GM19193 (cell line): ENCODE results near the gene ZBTB8B.

Experiments
- POLR2A ChIP-seq: IDR thresholded peaks from 4 replicates; pipeline ENCODE4 v1.6.1; 2011; ENCODE audit not compliant: insufficient read depth, insufficient read length; ENCODE audit errors: extremely low read depth

ZBTB8B gene

DNA sequence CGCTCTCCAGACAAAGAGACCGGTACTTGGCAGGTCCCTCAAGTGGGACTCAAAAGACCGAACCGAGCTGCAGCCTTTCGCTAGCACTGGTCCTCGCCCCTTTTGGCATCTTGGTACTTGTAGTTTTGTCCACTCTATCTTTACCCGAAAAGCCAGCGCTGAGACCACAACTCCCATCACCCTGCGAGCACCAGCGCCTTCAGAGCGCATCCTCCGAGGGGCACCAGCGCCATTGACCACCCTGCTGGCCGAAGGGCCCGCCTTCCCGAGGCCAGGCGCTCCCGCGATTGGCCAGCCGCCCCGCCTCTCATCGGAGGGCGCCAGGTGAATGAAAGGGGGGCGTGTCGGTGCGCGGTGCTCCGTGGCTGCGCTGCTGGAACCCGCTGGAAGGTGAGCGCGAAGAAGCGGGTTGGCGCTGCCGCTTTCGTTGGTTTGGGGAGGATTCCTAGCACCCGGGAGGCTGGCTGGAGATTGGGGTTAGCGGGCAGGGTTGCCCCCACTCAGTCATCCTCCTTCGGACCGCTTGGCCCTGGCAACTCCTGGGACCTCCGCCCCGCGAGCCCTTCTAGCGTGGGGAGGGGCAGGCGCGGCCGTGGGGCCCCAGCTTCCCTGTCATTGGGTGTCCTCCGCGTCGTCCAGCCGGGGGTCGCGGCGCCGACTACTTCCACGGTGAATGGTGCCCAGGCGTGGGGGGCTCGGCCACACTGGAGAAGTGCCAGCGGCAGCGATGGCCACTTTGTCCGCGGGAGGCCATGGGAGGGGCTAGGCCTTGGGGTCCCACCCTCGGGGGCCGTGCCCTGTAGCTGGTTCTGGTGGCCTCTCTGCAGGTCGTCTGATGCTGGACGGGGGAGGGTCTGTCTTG lies at the start of gene ZBTB8B:
TSS of gene ZBTB8B (plus strand) at position 357 of the 862 bp plus-strand sequence. CDS start 5,553 bp downstream, outside the sequence.
- no peak for TF ChIP-seq POLR2A

DNA sequence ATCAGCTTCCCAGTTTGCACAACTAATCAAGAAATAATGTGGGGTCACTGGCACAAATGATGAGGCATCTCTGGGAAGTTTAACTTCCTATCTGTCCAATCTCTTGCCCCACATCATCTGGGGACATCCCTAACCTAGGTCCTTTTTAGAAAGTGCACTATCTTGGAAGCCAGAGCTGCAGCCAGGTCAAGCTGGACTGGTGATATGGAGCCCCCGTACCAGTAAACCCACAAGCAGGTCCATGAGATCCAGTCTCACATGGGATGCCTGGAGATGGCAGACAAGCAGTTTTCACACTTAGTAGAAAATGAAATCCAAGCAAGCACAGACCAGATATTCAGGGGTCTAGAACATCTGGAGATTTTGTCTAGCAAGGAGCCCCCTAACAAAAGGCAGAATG lies 43.1 kb upstream of the ZBTB8B start:
- TF ChIP-seq POLR2A, result no peak

DNA sequence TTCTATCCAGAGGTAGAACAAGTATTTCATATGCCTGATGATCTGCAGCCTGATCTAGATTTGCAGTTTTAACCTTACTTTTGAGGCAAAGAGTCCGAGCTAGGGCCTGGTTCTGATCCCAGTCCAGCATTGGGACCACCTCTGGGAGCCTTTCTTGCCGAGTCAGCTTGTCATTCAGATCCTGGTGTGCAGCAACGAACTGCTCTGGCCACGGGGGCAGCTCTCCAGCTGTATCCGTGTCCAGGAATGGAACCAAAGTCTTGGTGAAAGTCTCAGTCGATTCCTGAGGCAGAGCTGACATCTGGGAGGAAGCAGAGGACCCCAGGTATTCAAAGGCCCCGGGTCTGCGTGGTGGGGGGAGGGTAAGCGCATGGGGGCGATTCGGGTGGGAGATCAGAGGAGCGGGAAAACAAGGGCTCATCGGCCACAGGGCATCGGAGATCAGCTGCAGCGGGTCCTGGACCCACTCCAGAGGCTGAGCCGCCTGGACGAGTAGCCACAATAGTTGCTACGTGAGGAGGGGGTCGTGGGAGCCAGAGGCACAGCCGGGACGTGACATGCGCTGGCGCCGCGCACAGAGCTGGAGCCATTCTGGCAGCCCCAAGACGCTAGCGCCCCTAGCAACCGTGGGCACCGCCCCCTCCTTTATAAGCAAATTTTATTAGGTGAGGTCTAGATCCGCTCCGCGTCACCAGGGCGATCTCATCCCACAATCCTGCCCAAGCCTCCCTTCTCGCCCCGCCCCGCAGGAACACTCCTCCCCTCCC lies 38.2 kb upstream of the ZBTB8B start:
- no peak for TF ChIP-seq POLR2A

DNA sequence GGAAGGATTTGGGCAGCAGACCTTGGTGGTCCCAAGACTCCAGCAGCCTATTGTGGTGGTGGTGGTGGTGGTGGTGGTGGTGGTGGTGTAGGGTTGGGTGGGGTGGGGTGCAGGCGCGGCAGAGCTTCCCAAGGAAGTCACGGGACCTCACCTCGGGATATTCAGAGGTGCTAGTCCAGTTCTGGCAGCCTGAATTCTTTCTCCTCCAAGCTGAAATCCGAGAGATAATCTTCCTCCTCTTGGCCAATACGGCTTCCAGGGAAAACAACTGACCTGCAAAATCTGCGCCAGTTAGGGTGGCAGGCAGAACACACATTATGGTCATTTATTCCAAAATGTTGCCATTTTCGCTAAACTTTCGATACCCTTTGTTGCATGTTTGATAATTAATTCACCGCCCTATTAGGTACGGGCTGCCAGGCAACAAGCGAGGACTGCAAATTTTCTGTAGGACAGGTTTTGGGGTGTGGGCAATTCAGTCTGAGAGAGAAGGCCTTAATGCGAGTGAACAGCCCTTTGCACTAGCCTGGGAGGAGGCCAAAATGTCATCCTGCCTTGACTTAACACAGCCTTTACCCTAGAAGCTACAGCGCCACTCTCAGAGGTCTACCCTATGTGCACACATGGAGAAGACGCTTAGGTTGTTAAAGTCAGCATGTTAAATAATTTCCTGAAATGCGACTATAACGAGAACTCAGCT lies 37.5 kb upstream of the ZBTB8B start:
- no peak for TF ChIP-seq POLR2A

DNA sequence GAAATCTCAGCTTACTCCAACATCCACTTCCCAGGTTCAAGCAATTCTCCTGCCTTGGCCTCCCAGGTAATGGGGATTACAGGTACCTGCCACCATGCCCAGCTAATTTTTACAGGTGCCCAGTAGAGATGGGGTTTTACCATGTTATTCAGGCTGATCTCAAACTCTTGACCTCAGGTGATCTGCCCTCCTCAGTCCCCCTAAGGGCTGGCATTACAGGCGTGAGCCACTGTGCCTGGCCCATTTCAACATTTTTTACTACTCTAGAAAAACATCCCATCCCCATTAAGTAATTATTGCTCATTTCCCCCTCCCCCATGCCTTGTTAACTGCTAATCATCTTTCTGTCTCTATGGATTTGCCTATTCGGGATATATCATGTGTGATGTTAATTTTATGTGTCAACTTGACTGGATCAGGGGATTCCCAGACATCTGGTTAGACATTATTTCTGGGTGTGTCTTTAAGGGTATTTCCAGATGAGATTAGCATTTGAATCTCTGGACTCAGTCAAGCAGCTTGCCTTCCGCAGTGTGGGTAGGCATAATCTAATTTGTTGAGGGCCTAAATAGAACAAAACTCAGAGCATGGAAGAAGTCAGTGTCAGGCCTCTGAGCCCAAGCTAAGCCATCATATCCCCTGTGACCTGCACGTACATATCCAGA lies 33.0 kb upstream of the ZBTB8B start:
- TF ChIP-seq POLR2A, result no peak

DNA sequence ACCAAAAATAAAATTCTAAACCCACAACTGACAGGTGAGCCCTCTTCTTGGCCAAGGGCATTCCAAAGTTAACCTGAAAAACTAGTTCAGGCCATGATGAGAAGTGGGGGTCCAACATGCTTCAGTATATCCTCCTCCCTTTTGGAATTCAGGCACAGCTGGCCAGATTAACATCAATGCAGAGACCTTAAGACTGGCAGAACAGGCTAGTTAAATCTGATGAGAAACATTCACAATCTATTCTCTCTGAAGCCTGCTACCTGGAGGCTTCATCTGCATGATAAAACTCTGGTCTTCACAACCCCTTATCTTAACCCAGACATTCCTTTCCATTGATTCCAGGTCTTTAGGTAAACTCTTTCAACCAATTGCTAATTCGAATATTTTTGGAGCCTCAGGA lies 26.7 kb upstream of the ZBTB8B start:
- no peak for TF ChIP-seq POLR2A

DNA sequence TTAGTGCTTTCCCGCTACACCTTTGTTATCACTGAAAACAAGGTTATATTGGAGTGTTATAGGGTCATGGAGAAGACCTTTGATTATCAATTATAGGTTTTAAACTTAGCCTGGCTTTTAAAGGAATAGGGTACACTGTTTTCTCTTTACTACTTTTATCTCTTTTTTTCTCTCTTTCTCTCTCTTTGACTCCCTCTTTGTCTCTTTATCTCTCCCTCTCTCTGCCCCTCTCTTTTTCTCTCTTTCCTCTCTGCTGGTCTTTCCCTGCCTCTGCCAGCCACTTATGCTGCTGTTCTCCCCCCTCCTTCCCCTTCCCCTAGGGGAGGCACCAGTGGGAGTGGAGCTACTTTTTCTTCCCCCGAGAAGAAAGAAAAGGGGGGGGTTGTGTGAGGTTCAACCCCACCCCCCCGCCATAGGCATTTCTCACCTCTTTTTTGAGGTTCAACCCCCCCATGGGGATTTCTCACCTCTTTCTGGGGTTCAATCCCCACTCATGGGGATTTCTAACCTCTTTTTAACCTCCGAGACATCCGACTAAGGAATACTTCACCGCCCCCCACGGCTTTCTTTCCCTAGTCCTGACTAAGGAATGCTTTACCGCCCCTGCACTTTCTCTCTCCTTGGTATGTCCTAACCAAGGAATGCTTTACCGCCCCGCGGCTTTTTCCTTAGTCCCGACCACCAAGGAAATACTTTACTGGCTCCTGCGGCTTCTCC lies 17.2 kb upstream of the ZBTB8B start:
- no peak for TF ChIP-seq POLR2A

DNA sequence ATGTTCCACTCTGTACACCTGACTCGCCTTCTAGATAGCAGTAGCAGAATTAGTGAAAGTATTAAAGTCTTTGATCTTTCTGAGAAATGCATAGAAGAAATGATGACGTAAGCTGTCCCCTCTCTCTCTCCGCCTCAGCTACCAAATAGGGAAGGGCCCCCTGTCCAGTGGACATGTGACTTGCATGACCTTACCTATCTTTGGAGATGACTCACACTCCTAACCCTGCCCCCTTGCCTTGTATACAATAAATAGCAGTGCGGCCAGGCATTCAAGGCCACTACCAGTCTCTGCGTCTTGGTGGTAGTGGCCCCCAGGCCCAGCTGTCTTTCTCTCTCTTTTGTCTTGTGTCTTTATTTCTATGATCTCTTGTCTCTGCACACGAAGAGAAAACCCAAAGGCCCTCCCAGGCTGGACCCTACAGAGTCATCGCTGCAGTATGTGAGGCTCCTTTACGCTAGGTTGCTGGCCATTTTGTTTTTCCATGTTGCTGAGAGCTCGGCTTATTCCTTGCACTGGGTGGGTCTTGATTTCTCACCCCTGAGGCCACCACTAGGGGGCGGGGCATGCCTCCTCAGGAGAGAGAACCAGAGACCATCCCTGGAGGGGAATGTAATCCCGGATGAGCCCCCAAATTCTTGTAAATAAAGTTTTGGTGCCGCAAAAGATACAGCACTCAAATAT lies 16.0 kb upstream of the ZBTB8B start:
- no peak for TF ChIP-seq POLR2A

DNA sequence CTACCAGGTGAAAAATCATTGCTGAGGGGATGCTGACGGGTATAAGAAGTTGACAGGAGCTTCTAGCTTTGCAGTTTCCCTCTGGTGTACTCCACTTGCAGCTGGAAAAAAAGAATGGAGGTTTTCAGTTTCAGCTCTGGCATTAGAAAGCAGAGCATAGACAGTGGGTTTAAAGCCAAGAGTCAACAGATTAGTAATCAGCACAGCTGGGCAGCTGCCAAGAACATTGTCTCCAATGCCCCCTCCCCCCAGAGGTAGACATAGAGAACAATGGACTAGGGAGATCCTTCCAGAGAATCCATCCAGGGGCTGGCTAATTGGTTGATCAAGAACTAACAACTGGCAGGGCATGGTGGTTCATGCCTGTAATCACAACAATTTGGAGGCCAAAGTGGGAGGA lies 10.1 kb upstream of the ZBTB8B start:
- TF ChIP-seq POLR2A, result no peak

DNA sequence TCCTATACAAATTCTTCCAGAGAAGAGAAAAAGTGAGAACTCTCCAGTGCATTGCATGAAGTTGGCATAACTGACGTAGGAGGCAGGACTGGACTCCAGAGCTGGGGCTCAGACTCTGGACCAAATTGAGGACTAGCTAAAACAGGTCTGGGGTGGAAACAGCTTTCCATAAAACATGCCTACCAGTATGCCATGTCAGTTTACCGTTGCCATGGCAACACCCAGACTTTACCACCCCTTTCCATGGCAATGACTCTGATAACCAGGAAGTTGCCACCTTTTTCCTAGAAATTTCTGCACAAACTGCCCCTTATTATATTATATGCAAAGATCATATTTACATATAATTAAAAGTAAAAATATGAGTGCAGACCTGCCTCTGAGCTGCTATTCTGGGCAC lies 8.9 kb upstream of the ZBTB8B start:
- no peak for TF ChIP-seq POLR2A

DNA sequence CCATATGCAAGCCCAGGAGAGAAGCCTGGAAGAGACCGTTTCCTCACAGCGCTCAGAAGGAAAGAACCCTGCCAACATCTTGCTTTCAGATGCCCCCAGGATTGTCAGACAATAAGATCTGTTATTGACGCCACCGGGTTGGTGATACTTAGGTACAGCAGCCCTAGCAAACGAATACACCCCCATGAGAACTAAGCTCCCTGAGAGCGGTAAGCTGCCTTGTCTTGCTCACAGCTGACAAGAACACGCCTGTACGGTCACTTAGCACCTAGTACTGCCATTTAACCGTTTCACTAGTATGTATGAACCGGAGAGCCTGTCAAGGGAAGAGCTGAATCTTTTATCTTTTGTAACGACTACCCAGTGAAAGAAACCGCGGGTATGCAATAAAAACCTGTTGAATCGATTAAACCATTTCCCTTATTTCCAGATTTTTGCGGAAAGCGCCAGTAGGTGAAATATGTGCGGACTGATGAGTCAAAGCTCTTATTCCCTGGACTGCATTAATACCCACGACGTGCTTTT lies 619 bp upstream of the ZBTB8B start:
- no peak for TF ChIP-seq POLR2A

DNA sequence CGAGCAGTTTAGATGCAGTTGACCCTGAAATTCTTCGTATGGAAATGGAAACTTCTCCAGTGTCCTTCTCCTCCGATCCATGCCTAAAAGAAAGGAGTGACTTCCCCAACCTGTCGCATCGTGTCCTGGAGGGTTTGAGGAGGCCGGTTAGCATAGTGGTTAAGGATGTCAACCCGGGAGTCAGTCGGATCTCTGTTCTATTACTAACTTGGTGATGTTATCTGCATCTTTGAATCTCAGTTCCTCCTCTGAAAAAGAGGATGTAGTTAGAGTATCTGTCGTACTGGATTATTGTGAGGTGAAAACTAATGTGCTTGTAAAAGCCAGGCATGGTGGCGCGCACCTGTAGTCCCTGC lies 684 bp downstream of the ZBTB8B start:
- TF ChIP-seq POLR2A, result no peak

DNA sequence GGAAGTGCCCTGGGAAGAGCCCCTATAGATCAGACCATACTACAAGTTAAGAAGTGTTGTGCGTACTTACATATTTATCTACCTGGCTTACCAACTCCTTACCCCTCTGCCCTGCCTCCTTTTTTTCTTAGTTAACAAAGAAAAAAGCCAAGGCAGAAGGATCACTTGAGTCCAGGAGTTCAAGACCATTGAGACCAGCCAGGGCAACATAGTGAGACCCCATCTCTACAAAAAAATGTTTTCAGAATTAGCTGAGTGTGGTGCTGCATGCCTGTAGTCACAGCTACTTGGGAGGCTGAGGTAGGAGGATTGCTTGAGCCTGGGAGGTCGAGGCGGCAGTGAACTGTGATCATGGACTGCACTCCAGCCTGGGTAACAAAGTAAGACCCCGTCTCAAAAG lies 1.9 kb downstream of the ZBTB8B start:
- TF ChIP-seq POLR2A, result no peak

DNA sequence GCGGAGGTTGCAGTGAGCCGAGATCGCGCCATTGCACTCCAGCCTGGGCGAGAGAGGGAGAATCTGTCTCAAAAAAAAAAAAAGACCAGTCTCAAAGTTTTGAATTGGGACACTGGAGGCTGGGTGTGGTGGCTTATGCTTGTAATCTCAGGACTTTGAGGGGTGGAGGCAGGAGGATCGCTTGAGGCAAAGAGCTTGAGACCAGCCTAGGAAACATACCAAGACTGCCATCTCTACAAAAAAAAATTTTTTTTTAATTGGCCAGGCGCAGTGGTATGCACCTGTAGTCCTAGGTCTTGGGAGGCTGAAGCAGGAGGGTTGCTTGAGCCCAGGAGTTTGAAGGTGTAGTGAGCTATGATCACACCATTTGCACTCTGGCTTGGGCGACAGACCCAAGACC lies 3.9 kb downstream of the ZBTB8B start:
- no peak for TF ChIP-seq POLR2A

DNA sequence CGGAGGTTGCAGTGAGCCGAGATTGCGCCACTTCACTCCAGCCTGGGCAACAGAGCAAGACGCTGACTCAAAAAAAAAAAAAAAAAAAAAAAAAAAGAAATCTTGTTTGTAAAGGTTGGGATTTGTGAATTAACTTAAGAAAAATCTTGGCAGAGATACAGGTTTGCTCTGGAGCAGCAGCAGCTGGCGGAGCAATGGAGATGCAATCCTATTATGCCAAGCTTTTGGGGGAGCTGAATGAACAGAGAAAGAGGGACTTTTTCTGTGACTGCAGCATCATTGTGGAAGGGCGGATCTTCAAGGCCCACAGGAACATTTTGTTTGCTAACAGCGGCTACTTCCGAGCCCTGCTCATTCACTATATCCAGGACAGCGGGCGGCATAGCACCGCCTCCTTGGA lies 5.6 kb downstream of the ZBTB8B start:
- TF ChIP-seq POLR2A, result no peak
